HepG2 (cell line): Measurements from ENCODE around the gene ULBP1. TPM values are rescaled to one million over a fixed set of nuclear protein-coding genes. Genes with fewer than 3 reads are reported as not detected.

Experiments used
- ATAC-seq: fragments of 200-7000 bp; cut with Tn5 transposase; 3 replicates; pipeline ENCODE4 v1.9.1; 2020; ENCODE audit warnings: mild to moderate bottlenecking, moderate library complexity
- BruUV-seq: library from RNA; stranded (reverse); fragments of 400-500 nt; replicated peaks from 2 replicates; lab custom pipeline; 2021; lab: Mats Ljungman, UMichigan
- CTCF ChIA-PET: fragments of 300-600 bp; formaldehyde crosslinking; extraction: SDS; loops from one replicate; lab custom pipeline; 2021; ENCODE audit warnings: low total read pairs, inconsistent platforms, low intra/inter-chr PET ratio; lab: Yijun Ruan, JAX
- POLR2A ChIA-PET: fragments of 350-600 bp; sonication (Branson Sonifier 250); formaldehyde crosslinking; loops from one replicate; lab custom pipeline; 2020; ENCODE audit warnings: antibody characterized with exemption, inconsistent platforms; lab: Yijun Ruan, JAX
- DNase-seq: peaks from one replicate; pipeline ENCODE4 v3.0.0-alpha.2; 2015; ENCODE audit warnings: low spot score
- FAIRE-seq: peaks from 3 replicates; lab custom pipeline; 2011; peaks lifted over from hg19 to GRCh38; lab: Jason Lieb, UNC
- H2AFZ ChIP-seq: one replicate; pipeline ENCODE4 v1.6.1; 2011; ENCODE audit warnings: low read length, inconsistent platforms
- H3K27ac ChIP-seq: fragments of 300-600 bp; 3 replicates; pipeline ENCODE4 v1.8.0; 2011; ENCODE audit warnings: mixed run types, mild to moderate bottlenecking, mixed read lengths, low read length, inconsistent platforms; ENCODE audit not compliant: insufficient read depth; ENCODE audit errors: extremely low read length
- H3K27me3 ChIP-seq, 2 experiments: fragments of 200-600 bp in 1 of 2; 2 replicates in 1 of 2; 3 replicates in 1 of 2; pipeline versions ENCODE4 v1.6.0 to v1.8.0; 2011; ENCODE audit warnings: low read length in 2 of 2, mild to moderate bottlenecking in 2 of 2, moderate library complexity in 2 of 2, inconsistent platforms in 1 of 2; ENCODE audit not compliant: insufficient read depth in 2 of 2, control insufficient read depth in 1 of 2
- H3K36me3 ChIP-seq, 2 experiments: fragments of 200-600 bp in 1 of 2; replicated peaks in 1 of 2; 2 replicates in 1 of 2; 3 replicates in 1 of 2; pipeline versions ENCODE4 v1.5.1 to v1.8.0; 2011; ENCODE audit warnings: low read length in 2 of 2, inconsistent platforms in 1 of 2; ENCODE audit not compliant: insufficient read depth in 2 of 2, control insufficient read depth in 1 of 2
- H3K4me1 ChIP-seq: 2 replicates; pipeline ENCODE4 v1.5.1; 2012; ENCODE audit warnings: low read length, inconsistent platforms; ENCODE audit not compliant: insufficient read depth
- H3K4me2 ChIP-seq: 2 replicates; pipeline ENCODE4 v1.6.0; 2011; ENCODE audit warnings: low read depth, low read length, inconsistent platforms
- H3K4me3 ChIP-seq, 3 experiments: fragments of 200-600 bp in 1 of 3; sonication (generic), shearing (Covaris generic) in 1 of 3; replicated peaks in 1 of 3; 2 replicates each; pipeline ENCODE4 v1.5.1; 2011 to 2016; ENCODE audit warnings: low read length in 3 of 3, inconsistent platforms in 2 of 3, low read depth in 2 of 3, mild to moderate bottlenecking in 2 of 3, control low read depth in 1 of 3, mixed read lengths in 1 of 3; ENCODE audit not compliant: insufficient read depth in 1 of 3
- H3K79me2 ChIP-seq: one replicate; pipeline ENCODE4 v1.6.1; 2011; ENCODE audit warnings: low read length, inconsistent platforms; ENCODE audit not compliant: insufficient read depth
- H3K9ac ChIP-seq: 2 replicates; pipeline ENCODE4 v1.6.0; 2011; ENCODE audit warnings: mild to moderate bottlenecking, low read depth, low read length, inconsistent platforms; ENCODE audit not compliant: insufficient read depth
- H3K9me3 ChIP-seq: 2 replicates; pipeline ENCODE4 v1.5.1; 2012; ENCODE audit warnings: mild to moderate bottlenecking, low read length
- H4K20me1 ChIP-seq: 2 replicates; pipeline ENCODE4 v1.6.0; 2011; ENCODE audit warnings: inconsistent platforms, mild to moderate bottlenecking, low read length, moderate library complexity; ENCODE audit not compliant: insufficient read depth
- HMG20B ChIP-seq: conservative IDR thresholded peaks from 2 replicates; pipeline ENCODE4 v1.6.1; 2016; ENCODE audit warnings: missing genetic modification reagents, missing compliant biosample characterization
- HNF4G ChIP-seq, 2 experiments: sonication (generic) in 1 of 2; formaldehyde crosslinking in 1 of 2; IDR thresholded peaks; 2 replicates each; pipeline versions ENCODE4 v1.4.0 to v1.6.1; 2011 to 2020; ENCODE audit warnings: borderline replicate concordance in 2 of 2, low read depth in 2 of 2, mild to moderate bottlenecking in 2 of 2, low read length in 1 of 2, missing genetic modification reagents in 1 of 2, moderate library complexity in 1 of 2
- MTF2 ChIP-seq: sonication (generic); formaldehyde crosslinking; IDR thresholded peaks from 2 replicates; pipeline ENCODE4 v1.5.0; 2020; ENCODE audit warnings: missing genetic modification reagents, borderline replicate concordance
- RBM39 ChIP-seq: fragments of 200-400 bp; formaldehyde crosslinking; IDR thresholded peaks from one replicate; pipeline ENCODE4 v1.6.1; 2018; ENCODE audit warnings: antibody characterized with exemption, mild to moderate bottlenecking, low read depth, low read length; ENCODE audit not compliant: poor library complexity, severe bottlenecking
- ZNF10 ChIP-seq: sonication (generic); formaldehyde crosslinking; IDR thresholded peaks from 2 replicates; pipeline ENCODE4 v1.4.0; 2020; ENCODE audit warnings: mild to moderate bottlenecking, low read depth, missing genetic modification reagents, borderline replicate concordance
- ZNF17 ChIP-seq: sonication (generic); formaldehyde crosslinking; IDR thresholded peaks from 2 replicates; pipeline ENCODE4 v1.5.0; 2020; ENCODE audit warnings: mild to moderate bottlenecking, missing genetic modification reagents
- ZNF547 ChIP-seq: sonication (generic); formaldehyde crosslinking; IDR thresholded peaks from 2 replicates; pipeline ENCODE4 v1.5.1; 2020; ENCODE audit warnings: mild to moderate bottlenecking, missing genetic modification reagents
- whole genome bisulfite sequencing: methylation state at CpG from one replicate; pipeline ENCODE4 v1.1.6; 2017; ENCODE audit warnings: low lambda C conversion rate; 5-methylcytosine and 5-hydroxymethylcytosine counted together
- in situ Hi-C: cut with HindIII; loops from 2 replicates; pipeline ENCODE4 v1.10.0; 2017; ENCODE audit warnings: low pct_unique_long_range_greater_than_20kb; ENCODE audit not compliant: extremely low pct_ligation_motif_present
- intact Hi-C: fragments of 100-400 bp; cut with micrococcal nuclease; formaldehyde crosslinking; loops from one replicate; pipeline ENCODE4 v1.10.0; 2022; ENCODE audit not compliant: unreplicated experiment
- polyA plus RNA-seq, 8 experiments: library from polyadenylated mRNA; depleted of rRNA in 3 of 8; stranded (reverse) in 7 of 8; unstranded in 1 of 8; fragments of >200 nt; fragmentation: Illumina TruSeq in 4 of 8; extraction: Trizol in 4 of 8; gene quantifications; 2 replicates each; pipeline versions ENCODE4 v1.2.1 to v1.2.3, GENCODE V29; 2011 to 2016; ENCODE audit warnings: low read depth in 4 of 8, missing spikeins in 1 of 8, mixed read lengths in 1 of 8; ENCODE audit not compliant: insufficient read depth in 1 of 8
- total RNA-seq, 5 experiments: library from RNA; depleted of rRNA; stranded (reverse); fragments of >200 nt; fragmentation: Illumina TruSeq; extraction: Trizol; gene quantifications; 2 replicates each; pipeline ENCODE4 v1.2.3, GENCODE V29; 2016; ENCODE audit warnings: low read depth in 1 of 5
- TF ChIP-seq, protein P1 (sequence below): sonication (generic); formaldehyde crosslinking; IDR thresholded peaks from 2 replicates; pipeline ENCODE4 v1.8.0; 2022; ENCODE audit warnings: low read depth, missing genetic modification reagents

The ULBP1 gene
- total and polyA plus RNA-seq, 2 of the 13 experiments (the other 11 are each of a cell fraction or from before 2014, with no cell fraction given) = 0.04 to 0.09 TPM

- intact Hi-C loops (no loop called here), in situ Hi-C loops (no loop called here)
- BruUV-seq = no TSS peak
- no peak for DNase-seq
- TF ChIP-seq, protein P1, sequence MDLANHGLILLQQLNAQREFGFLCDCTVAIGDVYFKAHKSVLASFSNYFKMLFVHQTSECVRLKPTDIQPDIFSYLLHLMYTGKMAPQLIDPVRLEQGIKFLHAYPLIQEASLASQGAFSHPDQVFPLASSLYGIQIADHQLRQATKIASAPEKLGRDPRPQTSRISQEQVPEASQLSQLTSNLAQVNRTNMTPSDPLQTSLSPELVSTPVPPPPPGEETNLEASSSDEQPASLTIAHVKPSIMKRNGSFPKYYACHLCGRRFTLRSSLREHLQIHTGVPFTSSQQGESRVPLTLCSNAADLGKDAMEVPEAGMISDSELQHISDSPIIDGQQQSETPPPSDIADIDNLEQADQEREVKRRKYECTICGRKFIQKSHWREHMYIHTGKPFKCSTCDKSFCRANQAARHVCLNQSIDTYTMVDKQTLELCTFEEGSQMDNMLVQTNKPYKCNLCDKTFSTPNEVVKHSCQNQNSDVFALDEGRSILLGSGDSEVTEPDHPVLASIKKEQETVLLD (CRISPR knock-in tag) = no peak
- TF ChIP-seq ZNF17 (CRISPR knock-in tag) = no peak
- no peak for TF ChIP-seq HMG20B (CRISPR knock-in tag)
- TF ChIP-seq MTF2 = no peak
- no peak for TF ChIP-seq ZNF10
- TF ChIP-seq HNF4G (IDR thresholded peaks at IDR 0.05; ENCODE audit: borderline replicate concordance, low read depth, low read length) = no peak
- no peak for TF ChIP-seq HNF4G (CRISPR knock-in tag; IDR thresholded peaks at IDR 0.05; ENCODE audit: borderline replicate concordance, low read depth)
- TF ChIP-seq ZNF547 = no peak
- no peak for TF ChIP-seq RBM39
- CTCF ChIA-PET = no interaction called here
- H3K9ac ChIP-seq = no peak overlapping the region
- no peak for FAIRE-seq
- ATAC-seq = no peak
- H3K4me1 ChIP-seq = peaks cover 10% of the 10 kb centered on the region
- H3K36me3 ChIP-seq = no peaks in the 10 kb centered on the region
- peaks cover 5 to 38% of the 10 kb centered on the region in 2 experiments for H3K27me3 ChIP-seq
- no peak overlapping the region for H3K4me2 ChIP-seq
- no peak overlapping the region for H3K27ac ChIP-seq
- H3K9me3 ChIP-seq = no peaks in the 10 kb centered on the region
- POLR2A ChIA-PET = no interaction called here
- H3K4me3 ChIP-seq = no peak overlapping the region
- no peaks in the 10 kb centered on the region for H3K79me2 ChIP-seq
- no peaks in the 10 kb centered on the region; the same call in 1 of the 2 replicates for H4K20me1 ChIP-seq
- H2AFZ ChIP-seq = no peak overlapping the region
- 0% methylated on average over 1 of the region's 1 CpG for WGBS
These were observed 15.7 kb upstream of the ULBP1 start for GRCh38 chr6:149948011-149948410.
